Panc1 (cell line): Measurements from ENCODE around the gene PARVB. TPM values are rescaled to one million over a fixed set of nuclear protein-coding genes. Genes with fewer than 3 reads are reported as not detected.

Experiments
- ATAC-seq: fragments of 200-7000 bp; cut with Tn5 transposase; 2 replicates; pipeline ENCODE4 v1.9.1; 2020; ENCODE audit warnings: mild to moderate bottlenecking, moderate library complexity
- BruUV-seq: library from RNA; stranded (reverse); fragments of 400-500 nt; replicated peaks from 2 replicates; lab custom pipeline; 2021; lab: Mats Ljungman, UMichigan
- CTCF ChIA-PET: fragments of 300-600 bp; sonication (Branson Sonifier 250); formaldehyde crosslinking; loops from one replicate; lab custom pipeline; 2022; ENCODE audit warnings: antibody characterized with exemption; lab: Charles Lee
- POLR2A ChIA-PET: fragments of 300-600 bp; sonication (Branson Sonifier 250); formaldehyde crosslinking; loops from one replicate; lab custom pipeline; 2022; ENCODE audit warnings: antibody characterized with exemption; lab: Charles Lee
- DNase-seq: peaks from one replicate; pipeline ENCODE4 v3.0.0-alpha.2; 2010; ENCODE audit warnings: low read depth, low spot score
- H3K27ac ChIP-seq: 2 replicates; pipeline ENCODE4 v1.5.1; 2011; ENCODE audit warnings: mild to moderate bottlenecking, low read length, inconsistent platforms
- H3K27me3 ChIP-seq: fragments of 200-500 bp; sonication (Bioruptor generic); 2 replicates; pipeline ENCODE4 v1.6.0; 2014; ENCODE audit warnings: low read length, inconsistent platforms; ENCODE audit not compliant: control insufficient read depth, insufficient read depth
- H3K36me3 ChIP-seq: fragments of 200-500 bp; sonication (Bioruptor generic); 2 replicates; pipeline ENCODE4 v1.5.1; 2014; ENCODE audit warnings: inconsistent platforms, mild to moderate bottlenecking, low read length, moderate library complexity; ENCODE audit not compliant: control insufficient read depth, insufficient read depth
- H3K4me1 ChIP-seq: 2 replicates; pipeline ENCODE4 v1.5.1; 2011; ENCODE audit warnings: inconsistent platforms, mild to moderate bottlenecking, low read length, moderate library complexity; ENCODE audit not compliant: control insufficient read depth, insufficient read depth
- H3K4me3 ChIP-seq, 2 experiments: 2 replicates each; pipeline ENCODE4 v1.5.1; 2011 to 2012; ENCODE audit warnings: low read depth in 2 of 2, low read length in 2 of 2, mild to moderate bottlenecking in 2 of 2, inconsistent platforms in 1 of 2, moderate library complexity in 1 of 2
- H3K9me3 ChIP-seq: fragments of 200-500 bp; sonication (Bioruptor generic); 2 replicates; pipeline ENCODE4 v1.5.1; 2014; ENCODE audit warnings: low read depth, mild to moderate bottlenecking, inconsistent platforms, low read length, moderate library complexity; ENCODE audit not compliant: control insufficient read depth, insufficient read depth
- CTCF ChIP-seq: fragments of 450-650 bp; IDR thresholded peaks from 2 replicates; pipeline ENCODE4 v1.5.1; 2017; ENCODE audit warnings: mild to moderate bottlenecking
- POLR2AphosphoS5 ChIP-seq: IDR thresholded peaks from 2 replicates; pipeline ENCODE4 v1.6.1; 2012; ENCODE audit warnings: mild to moderate bottlenecking, low read depth, low read length, moderate library complexity
- REST ChIP-seq, 2 experiments: IDR thresholded peaks; 2 replicates each; pipeline ENCODE4 v1.6.1; 2011 to 2012; ENCODE audit warnings: low read depth in 2 of 2, control low read depth in 1 of 2, low read length in 1 of 2, mild to moderate bottlenecking in 1 of 2, moderate library complexity in 1 of 2; ENCODE audit not compliant: insufficient read depth in 1 of 2
- SIN3A ChIP-seq: IDR thresholded peaks from 2 replicates; pipeline ENCODE4 v1.6.1; 2012; ENCODE audit warnings: low read depth, mild to moderate bottlenecking, low read length, moderate library complexity, borderline replicate concordance; ENCODE audit not compliant: insufficient read depth
- TCF7L2 ChIP-seq: IDR thresholded peaks from 2 replicates; pipeline ENCODE4 v1.6.1; 2011; ENCODE audit warnings: mild to moderate bottlenecking, low read depth, low read length, inconsistent platforms
- in situ Hi-C: cut with HindIII; loops from 2 replicates; pipeline ENCODE4 v1.10.0; 2016; ENCODE audit warnings: low sequenced_read_pairs, low pct_unique_long_range_greater_than_20kb
- intact Hi-C: fragments of 100-400 bp; cut with micrococcal nuclease; formaldehyde crosslinking; loops from one replicate; pipeline ENCODE4 v1.10.0; 2022; ENCODE audit not compliant: unreplicated experiment
- total RNA-seq: library from RNA; stranded (reverse); gene quantifications from one replicate; pipeline ENCODE4 v1.2.1, GENCODE V29; 2021; ENCODE audit not compliant: unreplicated experiment

PARVB gene
- total RNA-seq, 1 experiment from 2014 or later = 28.1 TPM

DNA sequence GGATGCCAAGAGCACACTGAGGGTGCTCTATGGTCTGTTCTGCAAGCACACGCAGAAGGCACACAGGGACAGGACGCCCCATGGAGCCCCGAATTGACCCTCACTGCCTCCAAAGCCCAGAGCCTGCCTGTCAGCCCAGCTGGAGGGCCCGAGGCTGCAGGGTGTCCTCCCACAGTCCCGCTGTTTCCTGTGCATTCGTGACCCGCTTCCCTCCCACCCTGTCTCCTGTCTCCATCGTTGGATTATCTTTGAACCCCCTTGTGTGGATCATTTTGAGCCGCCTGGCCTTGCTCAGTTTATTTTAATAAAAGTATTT is 182.2 kb downstream of the PARVB start:
- H3K4me3 ChIP-seq = no peak overlapping the region
- CTCF ChIA-PET = no interaction called here
- H3K9me3 ChIP-seq = no peaks in the 10 kb centered on the region
- in situ Hi-C loops = no loop called here
- no peak for TF ChIP-seq TCF7L2
- no peak for TF ChIP-seq CTCF
- no peak for TF ChIP-seq POLR2AphosphoS5
- TF ChIP-seq REST (IDR thresholded peaks at IDR 0.05; ENCODE audit: insufficient read depth in 1 of 2, low read depth in 2 of 2, low read length in 1 of 2) = no peak
- no peak for TF ChIP-seq SIN3A
- no peaks in the 10 kb centered on the region for H3K27me3 ChIP-seq
- no peak for ATAC-seq
- intact Hi-C loops = no loop called here
- no peaks in the 10 kb centered on the region for H3K4me1 ChIP-seq
- no TSS peak for BruUV-seq
- no peak for DNase-seq
- POLR2A ChIA-PET = no interaction called here
- no peaks in the 10 kb centered on the region for H3K36me3 ChIP-seq
- no peak overlapping the region for H3K27ac ChIP-seq

GRCh38 chr22:44206696-44207095 is 182.6 kb downstream of the PARVB start:
- DNase-seq (no peak), ATAC-seq (no peak)
- CTCF ChIA-PET = no interaction called here
- no peak for TF ChIP-seq TCF7L2
- Histone ChIP-seq H3K4me3 (no peak overlapping the region), H3K4me1 (no peaks in the 10 kb centered on the region), H3K36me3 (no peaks in the 10 kb centered on the region), H3K27me3 (no peaks in the 10 kb centered on the region), H3K27ac (no peak overlapping the region), H3K9me3 (no peaks in the 10 kb centered on the region)
- intact Hi-C loops = no loop called here
- BruUV-seq = no TSS peak
- POLR2A ChIA-PET = no interaction called here
- in situ Hi-C loops = no loop called here

GRCh38 chr22:44207173-44207980 is 183.3 kb downstream of the PARVB start:
- ChIA-PET POLR2A (no interaction called here), CTCF (interaction anchor here (0.6 kb wide), 1 partner anchor 8 kb away, joined by 4 read pairs; no protein-coding TSS in a partner anchor)
- ATAC-seq = no peak
- no peak overlapping the region for H3K27ac ChIP-seq
- no peaks in the 10 kb centered on the region for H3K27me3 ChIP-seq
- H3K4me3 ChIP-seq = no peak overlapping the region
- TF ChIP-seq REST (IDR thresholded peaks at IDR 0.05; ENCODE audit: insufficient read depth in 1 of 2, low read depth in 2 of 2, low read length in 1 of 2) = no peak
- no peaks in the 10 kb centered on the region for H3K9me3 ChIP-seq
- BruUV-seq = no TSS peak
- intact Hi-C loops = no loop called here
- H3K4me1 ChIP-seq = no peaks in the 10 kb centered on the region
- no peaks in the 10 kb centered on the region for H3K36me3 ChIP-seq
- in situ Hi-C loops = no loop called here
- no peak for DNase-seq
